ENCODE measurements around the gene CASZ1. TPM values are rescaled to one million over a fixed set of nuclear protein-coding genes. Genes with fewer than 3 reads are reported as not detected.

The CASZ1 gene
- total and polyA plus RNA-seq, 2 experiments from 2014 or later: 6.2 to 6.7 TPM

DNA sequence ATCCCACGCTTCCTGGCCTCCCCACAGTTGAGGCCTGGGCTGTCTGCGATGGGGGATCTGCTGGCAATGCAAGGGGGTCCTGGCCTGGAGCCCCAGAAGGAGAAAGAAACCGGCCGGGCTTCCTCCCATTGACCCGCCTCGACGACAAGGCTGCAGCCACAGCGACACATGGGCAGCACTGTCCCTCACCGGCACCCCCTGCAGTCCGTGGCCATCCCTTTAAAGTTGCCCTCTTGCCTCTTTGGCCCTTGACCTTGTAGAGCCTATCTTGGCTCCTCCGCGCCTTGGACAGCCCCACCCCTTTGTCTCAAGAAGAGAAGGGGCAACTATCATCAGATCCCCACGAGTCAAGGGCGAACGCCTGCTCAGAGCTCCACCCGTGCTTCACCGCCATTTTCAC is 106.0 kb downstream of the CASZ1 start:
- Histone ChIP-seq H3K4me1 (ENCODE audit: insufficient read depth) (peaks cover 14% of the 10 kb centered on the region; the same call in 1 of the 2 replicates), H3K9me2 (ENCODE audit: insufficient read depth) (no peaks in the 10 kb centered on the region), H3K27ac (ENCODE audit: low read depth) (no peak overlapping the region), H3K79me2 (replicated peaks; ENCODE audit: insufficient read depth) (no peaks in the 10 kb centered on the region), H3K36me3 (ENCODE audit: insufficient read depth) (no peaks in the 10 kb centered on the region), H2AFZ (no peak overlapping the region), H3K27me3 (ENCODE audit: insufficient read depth) (peaks cover 7% of the 10 kb centered on the region; the same call in 1 of the 2 replicates), H4K20me1 (replicated peaks; ENCODE audit: insufficient read depth) (no peaks in the 10 kb centered on the region; the same call in 1 of the 2 replicates), H3K4me3 (no peak overlapping the region), H3F3A (replicated peaks; ENCODE audit: low read depth) (peaks cover 6% of the 10 kb centered on the region; the same call in 1 of the 2 replicates), H3K4me2 (no peak overlapping the region)
- TF ChIP-seq, protein P1, sequence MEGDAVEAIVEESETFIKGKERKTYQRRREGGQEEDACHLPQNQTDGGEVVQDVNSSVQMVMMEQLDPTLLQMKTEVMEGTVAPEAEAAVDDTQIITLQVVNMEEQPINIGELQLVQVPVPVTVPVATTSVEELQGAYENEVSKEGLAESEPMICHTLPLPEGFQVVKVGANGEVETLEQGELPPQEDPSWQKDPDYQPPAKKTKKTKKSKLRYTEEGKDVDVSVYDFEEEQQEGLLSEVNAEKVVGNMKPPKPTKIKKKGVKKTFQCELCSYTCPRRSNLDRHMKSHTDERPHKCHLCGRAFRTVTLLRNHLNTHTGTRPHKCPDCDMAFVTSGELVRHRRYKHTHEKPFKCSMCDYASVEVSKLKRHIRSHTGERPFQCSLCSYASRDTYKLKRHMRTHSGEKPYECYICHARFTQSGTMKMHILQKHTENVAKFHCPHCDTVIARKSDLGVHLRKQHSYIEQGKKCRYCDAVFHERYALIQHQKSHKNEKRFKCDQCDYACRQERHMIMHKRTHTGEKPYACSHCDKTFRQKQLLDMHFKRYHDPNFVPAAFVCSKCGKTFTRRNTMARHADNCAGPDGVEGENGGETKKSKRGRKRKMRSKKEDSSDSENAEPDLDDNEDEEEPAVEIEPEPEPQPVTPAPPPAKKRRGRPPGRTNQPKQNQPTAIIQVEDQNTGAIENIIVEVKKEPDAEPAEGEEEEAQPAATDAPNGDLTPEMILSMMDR (conservative IDR thresholded peaks at IDR 0.05; ENCODE audit: low read depth in 2 of 2): peak; percentile 31 to 61
- TF ChIP-seq JUNB (IDR thresholded peaks at IDR 0.05; ENCODE audit: unreplicated experiment) (no peak), ZNF331 (CRISPR knock-in tag; IDR thresholded peaks at IDR 0.05; ENCODE audit: low read depth) (no peak), STAT1 (IDR thresholded peaks at IDR 0.05; ENCODE audit: unreplicated experiment) (no peak), NANOG (IDR thresholded peaks at IDR 0.05; ENCODE audit: borderline replicate concordance) (no peak), EZH2phosphoT487 (IDR thresholded peaks at IDR 0.05; ENCODE audit: unreplicated experiment) (no peak)
- TF ChIP-seq, protein P2, sequence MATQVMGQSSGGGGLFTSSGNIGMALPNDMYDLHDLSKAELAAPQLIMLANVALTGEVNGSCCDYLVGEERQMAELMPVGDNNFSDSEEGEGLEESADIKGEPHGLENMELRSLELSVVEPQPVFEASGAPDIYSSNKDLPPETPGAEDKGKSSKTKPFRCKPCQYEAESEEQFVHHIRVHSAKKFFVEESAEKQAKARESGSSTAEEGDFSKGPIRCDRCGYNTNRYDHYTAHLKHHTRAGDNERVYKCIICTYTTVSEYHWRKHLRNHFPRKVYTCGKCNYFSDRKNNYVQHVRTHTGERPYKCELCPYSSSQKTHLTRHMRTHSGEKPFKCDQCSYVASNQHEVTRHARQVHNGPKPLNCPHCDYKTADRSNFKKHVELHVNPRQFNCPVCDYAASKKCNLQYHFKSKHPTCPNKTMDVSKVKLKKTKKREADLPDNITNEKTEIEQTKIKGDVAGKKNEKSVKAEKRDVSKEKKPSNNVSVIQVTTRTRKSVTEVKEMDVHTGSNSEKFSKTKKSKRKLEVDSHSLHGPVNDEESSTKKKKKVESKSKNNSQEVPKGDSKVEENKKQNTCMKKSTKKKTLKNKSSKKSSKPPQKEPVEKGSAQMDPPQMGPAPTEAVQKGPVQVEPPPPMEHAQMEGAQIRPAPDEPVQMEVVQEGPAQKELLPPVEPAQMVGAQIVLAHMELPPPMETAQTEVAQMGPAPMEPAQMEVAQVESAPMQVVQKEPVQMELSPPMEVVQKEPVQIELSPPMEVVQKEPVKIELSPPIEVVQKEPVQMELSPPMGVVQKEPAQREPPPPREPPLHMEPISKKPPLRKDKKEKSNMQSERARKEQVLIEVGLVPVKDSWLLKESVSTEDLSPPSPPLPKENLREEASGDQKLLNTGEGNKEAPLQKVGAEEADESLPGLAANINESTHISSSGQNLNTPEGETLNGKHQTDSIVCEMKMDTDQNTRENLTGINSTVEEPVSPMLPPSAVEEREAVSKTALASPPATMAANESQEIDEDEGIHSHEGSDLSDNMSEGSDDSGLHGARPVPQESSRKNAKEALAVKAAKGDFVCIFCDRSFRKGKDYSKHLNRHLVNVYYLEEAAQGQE (IDR thresholded peaks at IDR 0.05; ENCODE audit: unreplicated experiment): no peak
- H3K9me3 Mint-ChIP-seq: no peaks in the 10 kb centered on the region; the same call in 2 of the 3 replicates
- peaks cover 31% of the 10 kb centered on the region for H3K4me1 Mint-ChIP-seq
- H3K4me3 Mint-ChIP-seq: no peak overlapping the region
- no peaks in the 10 kb centered on the region for H3K36me3 Mint-ChIP-seq (ENCODE audit: low read depth)
- no peak overlapping the region for H3K27ac Mint-ChIP-seq
- no peak for DNase-seq (ENCODE audit: low spot score)
- peaks cover 18% of the 10 kb centered on the region for H3K27me3 Mint-ChIP-seq (ENCODE audit: insufficient read depth, low read depth, poor library complexity)
- ATAC-seq: no peak

DNA sequence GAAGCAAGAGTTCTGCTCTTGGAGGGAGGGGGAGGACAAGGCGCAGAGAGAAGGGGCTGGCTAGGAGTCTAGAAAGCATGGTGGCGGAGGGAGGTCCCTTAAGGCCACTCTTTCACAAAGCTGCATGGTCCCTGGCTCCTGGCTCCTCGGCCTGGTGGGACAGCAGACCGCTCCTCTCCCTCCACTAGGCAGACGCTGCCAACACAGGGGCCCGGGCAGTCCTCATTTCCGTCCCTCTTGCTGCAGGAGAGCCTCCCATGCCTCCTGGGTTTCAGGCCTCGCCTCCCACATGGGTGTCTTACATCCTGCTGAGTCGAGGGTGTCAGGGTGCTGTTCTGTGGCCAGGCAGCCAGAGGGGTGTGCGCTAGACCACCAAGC is 108.0 kb downstream of the CASZ1 start:
- peaks cover 17% of the 10 kb centered on the region for H3K27me3 Mint-ChIP-seq (ENCODE audit: insufficient read depth, low read depth, poor library complexity)
- TF ChIP-seq EZH2 (IDR thresholded peaks at IDR 0.05; ENCODE audit: low read depth, unreplicated experiment) (no peak), ZNF114 (CRISPR knock-in tag; IDR thresholded peaks at IDR 0.05) (no peak), CREB1 (CRISPR knock-in tag; IDR thresholded peaks at IDR 0.05; ENCODE audit: low read depth) (no peak)
- TF ChIP-seq, protein P3, sequence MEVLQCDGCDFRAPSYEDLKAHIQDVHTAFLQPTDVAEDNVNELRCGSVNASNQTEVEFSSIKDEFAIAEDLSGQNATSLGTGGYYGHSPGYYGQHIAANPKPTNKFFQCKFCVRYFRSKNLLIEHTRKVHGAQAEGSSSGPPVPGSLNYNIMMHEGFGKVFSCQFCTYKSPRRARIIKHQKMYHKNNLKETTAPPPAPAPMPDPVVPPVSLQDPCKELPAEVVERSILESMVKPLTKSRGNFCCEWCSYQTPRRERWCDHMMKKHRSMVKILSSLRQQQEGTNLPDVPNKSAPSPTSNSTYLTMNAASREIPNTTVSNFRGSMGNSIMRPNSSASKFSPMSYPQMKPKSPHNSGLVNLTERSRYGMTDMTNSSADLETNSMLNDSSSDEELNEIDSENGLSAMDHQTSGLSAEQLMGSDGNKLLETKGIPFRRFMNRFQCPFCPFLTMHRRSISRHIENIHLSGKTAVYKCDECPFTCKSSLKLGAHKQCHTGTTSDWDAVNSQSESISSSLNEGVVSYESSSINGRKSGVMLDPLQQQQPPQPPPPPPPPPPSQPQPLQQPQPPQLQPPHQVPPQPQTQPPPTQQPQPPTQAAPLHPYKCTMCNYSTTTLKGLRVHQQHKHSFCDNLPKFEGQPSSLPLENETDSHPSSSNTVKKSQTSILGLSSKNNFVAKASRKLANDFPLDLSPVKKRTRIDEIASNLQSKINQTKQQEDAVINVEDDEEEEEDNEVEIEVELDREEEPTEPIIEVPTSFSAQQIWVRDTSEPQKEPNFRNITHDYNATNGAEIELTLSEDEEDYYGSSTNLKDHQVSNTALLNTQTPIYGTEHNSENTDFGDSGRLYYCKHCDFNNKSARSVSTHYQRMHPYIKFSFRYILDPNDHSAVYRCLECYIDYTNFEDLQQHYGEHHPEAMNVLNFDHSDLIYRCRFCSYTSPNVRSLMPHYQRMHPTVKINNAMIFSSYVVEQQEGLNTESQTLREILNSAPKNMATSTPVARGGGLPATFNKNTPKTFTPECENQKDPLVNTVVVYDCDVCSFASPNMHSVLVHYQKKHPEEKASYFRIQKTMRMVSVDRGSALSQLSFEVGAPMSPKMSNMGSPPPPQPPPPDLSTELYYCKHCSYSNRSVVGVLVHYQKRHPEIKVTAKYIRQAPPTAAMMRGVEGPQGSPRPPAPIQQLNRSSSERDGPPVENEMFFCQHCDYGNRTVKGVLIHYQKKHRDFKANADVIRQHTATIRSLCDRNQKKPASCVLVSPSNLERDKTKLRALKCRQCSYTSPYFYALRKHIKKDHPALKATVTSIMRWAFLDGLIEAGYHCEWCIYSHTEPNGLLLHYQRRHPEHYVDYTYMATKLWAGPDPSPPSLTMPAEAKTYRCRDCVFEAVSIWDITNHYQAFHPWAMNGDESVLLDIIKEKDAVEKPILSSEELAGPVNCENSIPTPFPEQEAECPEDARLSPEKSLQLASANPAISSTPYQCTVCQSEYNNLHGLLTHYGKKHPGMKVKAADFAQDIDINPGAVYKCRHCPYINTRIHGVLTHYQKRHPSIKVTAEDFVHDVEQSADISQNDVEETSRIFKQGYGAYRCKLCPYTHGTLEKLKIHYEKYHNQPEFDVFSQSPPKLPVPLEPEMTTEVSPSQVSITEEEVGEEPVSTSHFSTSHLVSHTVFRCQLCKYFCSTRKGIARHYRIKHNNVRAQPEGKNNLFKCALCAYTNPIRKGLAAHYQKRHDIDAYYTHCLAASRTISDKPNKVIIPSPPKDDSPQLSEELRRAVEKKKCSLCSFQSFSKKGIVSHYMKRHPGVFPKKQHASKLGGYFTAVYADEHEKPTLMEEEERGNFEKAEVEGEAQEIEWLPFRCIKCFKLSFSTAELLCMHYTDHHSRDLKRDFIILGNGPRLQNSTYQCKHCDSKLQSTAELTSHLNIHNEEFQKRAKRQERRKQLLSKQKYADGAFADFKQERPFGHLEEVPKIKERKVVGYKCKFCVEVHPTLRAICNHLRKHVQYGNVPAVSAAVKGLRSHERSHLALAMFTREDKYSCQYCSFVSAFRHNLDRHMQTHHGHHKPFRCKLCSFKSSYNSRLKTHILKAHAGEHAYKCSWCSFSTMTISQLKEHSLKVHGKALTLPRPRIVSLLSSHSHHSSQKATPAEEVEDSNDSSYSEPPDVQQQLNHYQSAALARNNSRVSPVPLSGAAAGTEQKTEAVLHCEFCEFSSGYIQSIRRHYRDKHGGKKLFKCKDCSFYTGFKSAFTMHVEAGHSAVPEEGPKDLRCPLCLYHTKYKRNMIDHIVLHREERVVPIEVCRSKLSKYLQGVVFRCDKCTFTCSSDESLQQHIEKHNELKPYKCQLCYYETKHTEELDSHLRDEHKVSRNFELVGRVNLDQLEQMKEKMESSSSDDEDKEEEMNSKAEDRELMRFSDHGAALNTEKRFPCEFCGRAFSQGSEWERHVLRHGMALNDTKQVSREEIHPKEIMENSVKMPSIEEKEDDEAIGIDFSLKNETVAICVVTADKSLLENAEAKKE (CRISPR knock-in tag; IDR thresholded peaks at IDR 0.05): no peak

More for the DNA sequence above, 108.0 kb downstream of the CASZ1 start:
- H3K4me3 ChIP-seq: no peak overlapping the region
- H3K4me1 ChIP-seq (ENCODE audit: insufficient read depth): peaks cover 16% of the 10 kb centered on the region
- no peak overlapping the region for H3K27ac ChIP-seq (ENCODE audit: low read depth)
- no peak overlapping the region for H2AFZ ChIP-seq
- DNase-seq (ENCODE audit: low spot score) (no peak), ATAC-seq (no peak)
- H3K79me2 ChIP-seq (replicated peaks; ENCODE audit: insufficient read depth): no peaks in the 10 kb centered on the region
- no peaks in the 10 kb centered on the region; the same call in 1 of the 2 replicates for H4K20me1 ChIP-seq (replicated peaks; ENCODE audit: insufficient read depth)
- no peaks in the 10 kb centered on the region for H3K36me3 Mint-ChIP-seq (ENCODE audit: low read depth)
- H3K27ac Mint-ChIP-seq: no peak overlapping the region
- H3K36me3 ChIP-seq (ENCODE audit: insufficient read depth): no peaks in the 10 kb centered on the region
- peaks cover 6% of the 10 kb centered on the region; the same call in 1 of the 2 replicates for H3F3A ChIP-seq (replicated peaks; ENCODE audit: low read depth)
- no peaks in the 10 kb centered on the region for H3K9me2 ChIP-seq (ENCODE audit: insufficient read depth)
- no peak overlapping the region for H3K4me2 ChIP-seq
- peaks cover 7% of the 10 kb centered on the region; the same call in 1 of the 2 replicates for H3K27me3 ChIP-seq (ENCODE audit: insufficient read depth)
- no peaks in the 10 kb centered on the region; the same call in 2 of the 3 replicates for H3K9me3 Mint-ChIP-seq
- H3K4me1 Mint-ChIP-seq: peaks cover 39% of the 10 kb centered on the region
- H3K4me3 Mint-ChIP-seq: no peak overlapping the region
